ENCODE measurements around the gene TGFB3.

- TF ChIP-seq ZNF138 (CRISPR knock-in tag; IDR thresholded peaks at IDR 0.05; ENCODE audit: low read depth) (no peak), ZNF615 (CRISPR knock-in tag; IDR thresholded peaks at IDR 0.05; ENCODE audit: borderline replicate concordance) (no peak), SP1 (IDR thresholded peaks at IDR 0.05) (no peak), SP1 (CRISPR knock-in tag; IDR thresholded peaks at IDR 0.05) (no peak), ZNF639 (CRISPR knock-in tag; conservative IDR thresholded peaks at IDR 0.05) (no peak), CEBPG (CRISPR knock-in tag; IDR thresholded peaks at IDR 0.05) (no peak)
- TF ChIP-seq, protein P1, sequence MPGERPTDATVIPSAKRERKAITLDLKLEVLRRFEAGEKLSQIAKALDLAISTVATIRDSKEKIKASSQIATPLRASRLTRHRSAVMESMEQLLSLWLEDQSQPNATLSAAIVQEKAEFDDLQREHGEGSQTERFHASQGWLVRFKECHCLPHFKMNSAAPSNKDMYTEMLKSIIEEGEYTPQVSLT (CRISPR knock-in tag; IDR thresholded peaks at IDR 0.05; ENCODE audit: borderline replicate concordance, low read depth): no peak
Observed at GRCh38 chr14:75983019-75983358, 1.2 kb upstream of the TGFB3 start.
